ENCODE data around the gene ANKDD1A.

DNA sequence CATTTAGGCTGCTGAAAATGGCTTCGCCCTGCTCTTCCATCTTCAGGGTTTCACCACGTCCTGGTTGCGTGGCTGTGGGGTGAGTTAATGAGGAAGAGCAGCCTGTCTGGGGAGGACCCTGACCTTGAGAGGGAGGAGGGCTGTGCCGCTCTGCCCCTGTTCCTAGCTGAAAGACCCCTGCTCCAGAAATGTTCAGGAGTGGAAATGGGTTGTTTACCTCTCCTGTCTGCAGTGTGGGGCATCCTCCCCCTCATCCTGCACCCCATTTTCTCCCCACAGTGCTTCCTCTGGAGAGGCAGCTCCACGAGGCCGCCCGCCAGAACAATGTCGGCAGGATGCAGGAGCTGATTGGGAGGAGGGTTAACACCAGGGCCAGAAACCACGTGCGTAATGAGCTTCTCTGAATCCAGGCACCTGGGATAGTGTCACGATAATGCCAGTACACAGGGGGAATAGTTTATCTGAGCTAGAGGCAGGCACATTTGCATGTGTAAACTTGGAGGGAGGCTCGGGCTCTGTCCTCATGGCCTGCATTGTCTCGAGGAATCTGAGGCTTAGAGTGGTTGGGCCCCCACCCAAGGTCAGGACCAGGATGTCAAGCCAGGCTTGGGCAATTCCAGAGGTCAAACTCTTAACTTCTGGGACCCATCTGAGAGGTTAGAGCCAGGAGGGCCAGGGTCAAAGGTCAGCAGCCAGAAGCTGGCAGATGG is 4.0 kb downstream of the ANKDD1A start:
- TF ChIP-seq CTCF (conservative IDR thresholded peaks at IDR 0.05 in 1 of 2, IDR thresholded peaks at IDR 0.05 in 1 of 2; ENCODE audit: low read depth in 1 of 2, low read length in 2 of 2) (no peak), EZH2 (IDR thresholded peaks at IDR 0.05; ENCODE audit: low read length, missing control alignments) (no peak)

All from fibroblast of lung (primary cell).